Cardiac septum (tissue), 1 donor: ENCODE results near the gene TMEM14C. TPM values are rescaled to one million over a fixed set of nuclear protein-coding genes. Genes with fewer than 3 reads are reported as not detected.

ENCODE experiments used
- DNase-seq: peaks from one replicate; pipeline ENCODE4 v3.0.0-alpha.2; 2020; ENCODE audit warnings: low spot score
- intact Hi-C: fragments of 100-400 bp; cut with DNase I; formaldehyde crosslinking; loops from one replicate; pipeline ENCODE4 v1.14.0; 2022
- long read RNA-seq: library from polyadenylated mRNA; unstranded; transcript quantifications from one replicate; pipeline ENCODE4 v2.0.0, GENCODE V29; 2021
- total RNA-seq: library from RNA; stranded (reverse); fragmentation: NEBNext Ultra II Directional; extraction: Animal tissue kit (Norgen Biotek cat#: 25700); gene quantifications from one replicate; pipeline ENCODE4 v1.2.1, GENCODE V29; 2021
- donor health status: DM: no; HTN: no; CAD: no.

Gene TMEM14C
- total RNA-seq: 112 TPM
- long read RNA-seq, transcript TMEM14C-201 (6 exons, 1,113 nt): major isoform, 57 of 68 reads
- long read RNA-seq, partial matches to known transcripts: 3 of 68 reads
- long read RNA-seq, other reads (novel, unspliced or antisense): 5 of 68 reads

- peak; percentile 99 for DNase-seq
- intact Hi-C loops: loop anchor here (1.0 kb wide), 2 partner anchors 24 to 29 kb away; partner anchors contain the start of genes C6orf52, PAK1IP1 and TMEM14B
Observed at GRCh38 chr6:10722820-10723566, at the start of gene TMEM14C. Gene TMEM14C, plus strand, starts transcription at chr6:10723070. Its CDS starts 1,544 bp downstream, at chr6:10724614.

GRCh38 chr6:10676403-10676802 is 46.5 kb upstream of the TMEM14C start:
- intact Hi-C loops: no loop called here
- DNase-seq: no peak

DNA sequence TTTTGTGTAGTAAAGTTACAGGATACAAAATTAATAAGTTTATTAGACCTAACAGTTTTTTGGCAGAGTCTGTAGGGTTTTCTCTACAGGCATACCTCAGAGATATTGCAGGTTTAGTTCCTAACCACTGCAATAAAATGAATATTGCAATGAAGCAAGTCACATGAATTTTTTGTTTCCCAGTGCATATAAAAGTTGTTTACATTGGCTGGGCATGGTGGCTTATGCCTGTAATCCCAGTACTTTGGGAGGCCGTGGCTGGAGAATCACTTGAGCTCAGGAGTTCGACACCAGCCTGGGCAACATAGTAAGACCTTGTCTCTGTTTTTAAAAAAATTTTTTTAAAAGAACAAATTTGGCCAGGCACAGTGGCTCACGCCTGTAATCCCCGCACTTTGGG is 44.4 kb upstream of the TMEM14C start:
- no peak for DNase-seq
- intact Hi-C loops: no loop called here

GRCh38 chr6:10681795-10682194 is 41.1 kb upstream of the TMEM14C start:
- intact Hi-C loops: no loop called here
- DNase-seq: no peak

DNA sequence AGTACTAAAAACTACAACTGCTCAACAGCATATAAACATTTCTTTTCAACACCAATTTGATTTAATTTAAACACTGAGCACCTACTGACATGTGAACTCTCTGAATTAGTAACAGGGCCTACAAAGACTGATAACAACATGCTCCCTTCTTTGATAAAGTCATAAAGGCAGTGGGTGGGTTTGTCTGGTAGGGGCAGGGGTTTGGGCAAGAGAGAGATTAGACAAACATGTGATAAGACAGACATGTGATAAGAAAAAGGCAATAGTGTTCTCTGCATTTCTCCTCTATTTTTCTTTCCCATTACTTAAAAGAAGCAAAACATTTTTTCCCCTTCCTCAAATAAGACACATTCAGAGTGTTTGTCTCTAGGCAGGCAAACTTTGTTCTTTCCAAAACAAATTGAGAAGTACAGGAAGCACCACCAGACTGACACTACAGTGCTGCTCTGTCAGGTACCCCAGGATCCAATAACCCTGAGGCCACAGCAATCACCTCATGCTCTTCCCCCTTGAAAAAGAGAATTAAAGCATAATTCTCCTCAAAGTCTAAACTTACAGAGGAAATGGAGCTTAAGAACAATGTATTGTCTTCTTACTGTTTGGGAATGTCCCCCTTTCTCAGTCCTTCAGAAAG is 40.4 kb upstream of the TMEM14C start:
- intact Hi-C loops: no loop called here
- DNase-seq: no peak

GRCh38 chr6:10684618-10685017 is 38.3 kb upstream of the TMEM14C start:
- no peak for DNase-seq
- intact Hi-C loops: no loop called here

DNA sequence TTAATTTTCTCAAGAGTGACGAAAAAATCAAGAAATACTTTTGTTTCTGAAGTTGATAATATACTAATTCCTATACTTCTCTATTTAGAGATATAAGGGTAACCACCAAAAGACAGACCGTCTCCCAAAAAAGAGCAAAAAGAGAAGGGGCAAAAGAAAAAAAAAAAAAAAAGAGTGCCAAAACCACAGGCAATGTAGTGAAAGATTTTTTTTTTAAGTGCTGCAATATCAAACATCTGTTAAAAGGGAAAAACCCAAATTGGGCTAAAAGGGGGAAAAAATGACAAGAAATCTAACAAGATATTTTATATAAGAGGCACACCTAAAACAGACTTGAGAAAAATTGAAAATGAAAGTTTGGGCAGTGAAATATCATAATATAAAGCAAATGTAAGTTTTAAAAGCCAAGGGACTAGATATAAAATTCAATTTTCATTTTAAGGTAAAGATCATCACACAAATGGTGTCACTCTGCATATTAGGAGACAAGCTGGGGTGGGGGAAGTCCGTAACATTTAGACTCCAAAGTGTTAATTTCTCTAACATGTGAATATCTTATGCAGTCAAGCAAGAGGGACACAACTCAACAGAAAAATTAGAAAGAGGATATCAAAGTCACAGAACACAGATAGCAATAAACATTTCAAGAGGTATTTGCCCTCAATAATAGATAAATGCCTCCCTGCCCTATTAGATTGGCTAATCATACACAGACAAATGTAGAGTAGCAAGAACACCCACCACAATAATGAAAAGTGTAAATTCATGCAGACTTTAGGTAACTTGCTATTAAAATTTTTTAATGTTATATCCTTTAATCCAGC is 37.6 kb upstream of the TMEM14C start:
- DNase-seq: no peak
- intact Hi-C loops: no loop called here

GRCh38 chr6:10686901-10687300 is 36.0 kb upstream of the TMEM14C start:
- DNase-seq: no peak
- intact Hi-C loops: no loop called here

GRCh38 chr6:10687582-10687981 is 35.3 kb upstream of the TMEM14C start:
- intact Hi-C loops: no loop called here
- DNase-seq: no peak

GRCh38 chr6:10690651-10691445 is 32.0 kb upstream of the TMEM14C start:
- DNase-seq: no peak
- intact Hi-C loops: loop anchor here (10.0 kb wide), 1 partner anchor 106 kb away; no protein-coding TSS in a partner anchor

GRCh38 chr6:10692965-10693538 is 29.8 kb upstream of the TMEM14C start:
- intact Hi-C loops: loop anchor here (10.0 kb wide), 1 partner anchor 108 kb away; no protein-coding TSS in a partner anchor
- no peak for DNase-seq

DNA sequence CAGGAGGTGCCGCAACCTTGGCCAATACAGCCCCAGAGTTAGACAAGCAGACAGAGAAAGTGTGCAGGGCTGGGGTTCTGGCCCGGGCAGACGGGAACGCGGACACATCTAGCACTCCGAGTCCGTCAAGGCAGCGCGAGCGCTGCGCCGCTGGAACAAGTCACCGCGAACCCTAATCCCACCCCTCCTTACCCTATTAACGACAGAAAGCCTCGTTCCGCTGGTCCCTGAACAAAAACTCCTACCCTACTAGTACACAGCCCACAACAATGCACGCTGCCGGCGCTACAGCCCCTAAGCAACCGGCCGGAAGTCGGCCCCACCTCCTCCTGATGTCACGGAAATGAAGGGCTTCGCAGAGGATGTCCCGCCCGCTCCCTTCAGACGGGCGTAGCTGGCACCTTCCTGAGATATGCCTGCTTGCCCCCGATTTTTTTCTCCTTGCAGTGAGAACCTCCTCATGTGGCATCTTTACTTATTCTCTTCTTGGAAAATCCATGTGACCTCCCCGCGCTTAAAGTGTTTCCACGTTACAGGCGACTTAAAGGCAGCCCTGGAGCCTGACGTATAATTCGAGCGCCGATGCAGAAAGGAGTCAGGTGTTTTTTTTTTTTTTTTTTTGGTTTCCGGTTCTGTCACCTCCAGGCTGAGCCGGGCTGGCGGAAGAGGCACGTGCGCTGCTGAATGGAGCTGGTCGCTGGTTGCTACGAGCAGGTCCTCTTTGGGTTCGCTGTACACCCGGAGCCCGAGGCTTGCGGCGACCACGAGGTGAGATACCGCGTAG is 28.4 kb upstream of the TMEM14C start, which contains the start of the genes C6orf52 and PAK1IP1:
TSS of gene C6orf52 (minus strand) at position 315 of the 784 bp plus-strand sequence. CDS start 7,066 bp downstream, outside the sequence.
TSS of gene PAK1IP1 (plus strand) at position 671 of the 784 bp plus-strand sequence. CDS start at position 685, 14 bp downstream.
- peak; percentile 97 for DNase-seq
- intact Hi-C loops: loop anchor here (1.0 to 10.0 kb wide), 4 partner anchors 28 to 183 kb away; partner anchors contain the start of gene TMEM14B

DNA sequence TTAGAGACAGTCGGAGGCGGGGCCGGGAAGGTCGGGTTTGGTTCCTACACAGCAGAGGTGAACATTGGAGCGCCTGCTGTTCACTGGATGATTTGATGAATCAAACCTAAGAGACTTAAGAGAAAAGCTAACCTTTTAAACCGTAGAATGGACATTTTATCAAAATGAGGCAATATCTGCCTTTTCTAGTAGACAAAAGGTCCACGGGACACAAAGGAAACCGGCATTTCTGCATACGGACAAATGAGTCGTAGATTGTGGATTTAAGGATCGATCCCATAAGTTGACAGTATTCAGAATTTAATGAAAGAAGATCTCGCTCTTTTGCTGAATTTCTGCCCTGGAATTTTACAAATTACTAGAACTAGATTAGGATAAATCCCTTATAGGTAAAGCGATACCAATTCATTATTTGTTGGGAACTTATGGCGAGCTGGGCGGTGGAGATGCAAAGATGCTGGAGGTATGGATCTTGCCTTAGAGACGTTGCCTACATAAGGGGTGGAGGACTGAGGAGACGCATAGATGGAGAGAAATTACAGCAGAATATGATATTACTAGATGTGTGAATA is 27.7 kb upstream of the TMEM14C start:
- no peak for DNase-seq
- intact Hi-C loops: loop anchor here (2.0 to 10.0 kb wide), 2 partner anchors 52 to 110 kb away; partner anchors contain the start of gene TMEM14B

- DNase-seq: no peak
- intact Hi-C loops: loop anchor here (10.0 kb wide), 1 partner anchor 112 kb away; no protein-coding TSS in a partner anchor
Observed at GRCh38 chr6:10696655-10697054, 26.2 kb upstream of the TMEM14C start.

GRCh38 chr6:10713962-10714361 is 8.9 kb upstream of the TMEM14C start:
- intact Hi-C loops: no loop called here
- DNase-seq: no peak

GRCh38 chr6:10719296-10719963 is 3.4 kb upstream of the TMEM14C start:
- intact Hi-C loops: no loop called here
- DNase-seq: no peak

DNA sequence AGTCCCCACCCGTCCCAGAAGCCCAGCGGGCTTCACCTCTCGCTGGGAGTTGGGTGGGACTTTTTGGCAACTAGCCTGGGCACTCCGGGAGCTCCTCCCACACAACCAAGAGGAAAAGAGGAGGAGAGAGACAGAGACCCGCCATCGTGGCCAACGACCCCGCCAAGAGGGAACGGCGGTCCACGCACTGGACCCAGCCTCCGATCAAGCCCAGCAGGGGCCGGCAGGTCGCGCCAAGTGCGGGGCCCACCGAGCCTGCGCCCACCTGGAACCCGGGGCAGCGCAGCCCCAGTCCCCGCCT is 3.0 kb upstream of the TMEM14C start:
- DNase-seq: no peak
- intact Hi-C loops: no loop called here
